ENCODE measurements around the gene DHRS3. TPM values are rescaled to one million over a fixed set of nuclear protein-coding genes. Genes with fewer than 3 reads are reported as not detected.
A peak's percentile ranks its signal among the peaks of the same experiment; 100 is the strongest.

The DHRS3 gene
- total RNA-seq, 1 experiment from 2014 or later, result 54.5 TPM

DNA sequence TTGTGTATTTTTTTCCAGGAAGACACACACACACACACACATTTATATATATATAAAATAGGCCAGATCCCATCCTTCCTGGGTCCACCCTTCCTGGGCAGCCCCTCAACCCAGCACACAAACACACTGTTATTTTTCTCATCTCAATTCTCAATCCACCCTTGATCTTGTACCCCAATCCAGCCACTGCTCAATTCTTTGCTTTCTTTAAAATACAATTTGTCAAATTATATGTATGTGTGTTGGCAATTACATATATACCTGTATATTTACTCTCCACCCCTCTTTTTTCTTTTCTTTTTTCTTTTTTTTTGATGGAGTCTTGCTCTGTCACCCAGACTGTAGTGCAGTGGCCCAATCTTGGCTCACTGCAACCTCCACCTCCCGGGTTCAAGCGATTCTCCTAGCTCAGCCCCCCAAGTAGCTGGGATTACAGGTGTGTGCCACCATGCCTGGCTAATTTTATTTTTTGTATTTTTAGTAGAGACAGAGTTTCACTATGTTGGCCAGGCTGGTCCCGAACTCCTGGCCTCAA lies 88.3 kb downstream of the DHRS3 start:
- Histone ChIP-seq H2AFZ (ENCODE audit: low read length) (no peak overlapping the region), H3K23me2 (ENCODE audit: insufficient read length, low read depth, low read length, poor library complexity, severe bottlenecking) (no peaks in the 10 kb centered on the region), H3K27ac (ENCODE audit: insufficient read length, low read depth, low read length) (peak overlapping the region; percentile 32), H4K5ac (ENCODE audit: insufficient read length, low read depth, low read length) (no peak overlapping the region), H3K9ac (ENCODE audit: extremely low read depth, insufficient read length, low read length) (no peak overlapping the region), H4K20me1 (ENCODE audit: control insufficient read depth, insufficient read depth, insufficient read length) (no peaks in the 10 kb centered on the region), H4K91ac (ENCODE audit: insufficient read length, low read depth, low read length) (no peak overlapping the region), H3K79me2 (ENCODE audit: insufficient read depth, low read length) (no peaks in the 10 kb centered on the region), H3K79me1 (ENCODE audit: insufficient read depth, low read depth, low read length, poor library complexity, severe bottlenecking) (no peaks in the 10 kb centered on the region), H3K4me1 (ENCODE audit: insufficient read depth, low read length) (no peaks in the 10 kb centered on the region), H3K4ac (ENCODE audit: low read depth, low read length) (no peak overlapping the region), H3K9me3 (ENCODE audit: control insufficient read depth, low read depth, low read length) (no peaks in the 10 kb centered on the region), H2BK12ac (ENCODE audit: insufficient read length, low read depth, low read length) (no peak overlapping the region), H3K14ac (ENCODE audit: insufficient read depth, low read length) (no peak overlapping the region), H3K23ac (ENCODE audit: insufficient read length, low read depth, low read length) (no peak overlapping the region), H2BK20ac (ENCODE audit: low read depth, low read length, poor library complexity, severe bottlenecking) (no peak overlapping the region), H2AK5ac (ENCODE audit: insufficient read length, low read length) (no peak overlapping the region), H3K4me2 (ENCODE audit: insufficient read depth, insufficient read length, low read length) (no peak overlapping the region), H3K18ac (ENCODE audit: insufficient read length, low read depth, low read length) (no peak overlapping the region), H2BK120ac (ENCODE audit: low read depth, low read length, poor library complexity, severe bottlenecking) (no peak overlapping the region), H3K56ac (ENCODE audit: insufficient read length, low read depth, low read length) (no peak overlapping the region), H2BK15ac (ENCODE audit: low read depth, low read length) (no peak overlapping the region), H3T11ph (ENCODE audit: low read length) (no peak overlapping the region), H2BK5ac (ENCODE audit: insufficient read length, low read length) (no peak overlapping the region), H3K27me3 (ENCODE audit: insufficient read depth, low read length) (no peaks in the 10 kb centered on the region), H4K8ac (replicated peaks; ENCODE audit: insufficient read length, low read depth, low read length) (no peak overlapping the region)
- TF ChIP-seq, protein P1, sequence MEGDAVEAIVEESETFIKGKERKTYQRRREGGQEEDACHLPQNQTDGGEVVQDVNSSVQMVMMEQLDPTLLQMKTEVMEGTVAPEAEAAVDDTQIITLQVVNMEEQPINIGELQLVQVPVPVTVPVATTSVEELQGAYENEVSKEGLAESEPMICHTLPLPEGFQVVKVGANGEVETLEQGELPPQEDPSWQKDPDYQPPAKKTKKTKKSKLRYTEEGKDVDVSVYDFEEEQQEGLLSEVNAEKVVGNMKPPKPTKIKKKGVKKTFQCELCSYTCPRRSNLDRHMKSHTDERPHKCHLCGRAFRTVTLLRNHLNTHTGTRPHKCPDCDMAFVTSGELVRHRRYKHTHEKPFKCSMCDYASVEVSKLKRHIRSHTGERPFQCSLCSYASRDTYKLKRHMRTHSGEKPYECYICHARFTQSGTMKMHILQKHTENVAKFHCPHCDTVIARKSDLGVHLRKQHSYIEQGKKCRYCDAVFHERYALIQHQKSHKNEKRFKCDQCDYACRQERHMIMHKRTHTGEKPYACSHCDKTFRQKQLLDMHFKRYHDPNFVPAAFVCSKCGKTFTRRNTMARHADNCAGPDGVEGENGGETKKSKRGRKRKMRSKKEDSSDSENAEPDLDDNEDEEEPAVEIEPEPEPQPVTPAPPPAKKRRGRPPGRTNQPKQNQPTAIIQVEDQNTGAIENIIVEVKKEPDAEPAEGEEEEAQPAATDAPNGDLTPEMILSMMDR (conservative IDR thresholded peaks at IDR 0.05), result no peak
- Mint-ChIP-seq H3K4me3 (no peak overlapping the region), H3K4me1 (peaks cover 2 to 7% of the 10 kb centered on the region in 2 experiments), H3K27ac (no peak overlapping the region), H3K9me3 (no peaks in the 10 kb centered on the region), H3K36me3 (ENCODE audit: insufficient read depth in 1 of 3, low read depth in 3 of 3) (no peaks in the 10 kb centered on the region), H3K27me3 (ENCODE audit: low read depth) (no peaks in the 10 kb centered on the region)
- WGBS (ENCODE audit: extremely low coverage, insufficient read length, low lambda C conversion rate), result no CpG with 5 or more reads among the region's 3 CpGs
- no peak for DNase-seq

All from H9 (cell line).